Bone marrow (tissue), 2 donors: ENCODE data around the gene RPS6KA2.

ENCODE experiments used
- DNase-seq, 2 donors: peaks; one replicate each; lab custom pipeline; 2025; lab: John Stamatoyannopoulos, UW

RPS6KA2 gene

GRCh38 chr6:166485651-166486535 lies 141.2 kb downstream of the RPS6KA2 start:
- no peak for DNase-seq

GRCh38 chr6:166484863-166485262 lies 142.2 kb downstream of the RPS6KA2 start:
- no peak for DNase-seq

GRCh38 chr6:166483573-166484250 lies 143.3 kb downstream of the RPS6KA2 start:
- no peak for DNase-seq

GRCh38 chr6:166483026-166483425 lies 144.0 kb downstream of the RPS6KA2 start:
- no peak for DNase-seq

GRCh38 chr6:166478782-166479592 lies 148.1 kb downstream of the RPS6KA2 start:
- DNase-seq: no peak

GRCh38 chr6:166477647-166478365 lies 149.2 kb downstream of the RPS6KA2 start:
- no peak for DNase-seq

- DNase-seq: no peak
Observed at GRCh38 chr6:166476634-166477215, 150.3 kb downstream of the RPS6KA2 start.

GRCh38 chr6:166476061-166476591 lies 150.9 kb downstream of the RPS6KA2 start:
- DNase-seq: no peak

GRCh38 chr6:166474721-166475565 lies 152.1 kb downstream of the RPS6KA2 start:
- no peak for DNase-seq

- DNase-seq: no peak
Observed at GRCh38 chr6:166473886-166474571, 153.0 kb downstream of the RPS6KA2 start.

GRCh38 chr6:166472636-166473035 lies 154.4 kb downstream of the RPS6KA2 start:
- no peak for DNase-seq

- DNase-seq: no peak
Observed at GRCh38 chr6:166471797-166472260, 155.2 kb downstream of the RPS6KA2 start.

- DNase-seq: no peak
Observed at GRCh38 chr6:166470863-166471410, 156.1 kb downstream of the RPS6KA2 start.

GRCh38 chr6:166470029-166470862 lies 156.8 kb downstream of the RPS6KA2 start:
- no peak for DNase-seq

- no peak for DNase-seq
Observed at GRCh38 chr6:166469426-166469961, 157.6 kb downstream of the RPS6KA2 start.

GRCh38 chr6:166467436-166468000 lies 159.5 kb downstream of the RPS6KA2 start:
- DNase-seq: no peak
